ENCODE results near the gene UBR4.
"Not testable (repeated sequence)": the region's sequence is repeated elsewhere in the genome, so short reads cannot be mapped to it uniquely, and the experiment has no call there.

Gene UBR4

GRCh38 chr1:19209990-19210771 is at the start of gene UBR4:
TSS of gene UBR4 (minus strand) at chr1:19210266. CDS start at chr1:19210248, 18 bp downstream.
- H3K4me3 ChIP-seq (ENCODE audit: low read depth, low read length), result peak within 1 kb of the TSS; percentile 95
- DNase-seq (ENCODE audit: low read depth), result peak; percentile 77

GRCh38 chr1:19258353-19258752 is 48.3 kb upstream of the UBR4 start:
- DNase-seq (ENCODE audit: low read depth), result no peak
- no peak overlapping the region for H3K4me3 ChIP-seq (ENCODE audit: low read depth, low read length)

GRCh38 chr1:19257178-19257914 is 47.3 kb upstream of the UBR4 start:
- no peak for DNase-seq (ENCODE audit: low read depth)
- H3K4me3 ChIP-seq (ENCODE audit: low read depth, low read length), result no peak overlapping the region

- H3K4me3 ChIP-seq (ENCODE audit: low read depth, low read length); DNase-seq (ENCODE audit: low read depth): not testable (repeated sequence)
Observed at GRCh38 chr1:19256301-19256700, 46.2 kb upstream of the UBR4 start.

- no peak overlapping the region for H3K4me3 ChIP-seq (ENCODE audit: low read depth, low read length)
- DNase-seq (ENCODE audit: low read depth), result no peak
Observed at GRCh38 chr1:19255288-19255687, 45.2 kb upstream of the UBR4 start.

GRCh38 chr1:19254416-19254815 is 44.4 kb upstream of the UBR4 start:
- H3K4me3 ChIP-seq (ENCODE audit: low read depth, low read length), result no peak overlapping the region
- no peak for DNase-seq (ENCODE audit: low read depth)

- DNase-seq (ENCODE audit: low read depth), result peak; percentile 39
- H3K4me3 ChIP-seq (ENCODE audit: low read depth, low read length), result peak within 1 kb of the TSS; percentile 99
Observed at GRCh38 chr1:19251305-19252196, 41.5 kb upstream of the UBR4 start, which contains the start of the genes EMC1 and MRTO4. TSS of gene EMC1 (minus strand) at chr1:19251524. CDS start at chr1:19251509, 15 bp downstream. TSS of gene MRTO4 (plus strand) at chr1:19251805. CDS start at chr1:19251836, 31 bp downstream.

GRCh38 chr1:19250629-19251304 is 40.7 kb upstream of the UBR4 start:
- no peak for DNase-seq (ENCODE audit: low read depth)
- peak overlapping the region; percentile 99 for H3K4me3 ChIP-seq (ENCODE audit: low read depth, low read length)

- H3K4me3 ChIP-seq (ENCODE audit: low read depth, low read length), result no peak overlapping the region
- DNase-seq (ENCODE audit: low read depth), result no peak
Observed at GRCh38 chr1:19240673-19241538, 30.8 kb upstream of the UBR4 start.

- H3K4me3 ChIP-seq (ENCODE audit: low read depth, low read length), result no peak overlapping the region
- no peak for DNase-seq (ENCODE audit: low read depth)
Observed at GRCh38 chr1:19239876-19240275, 29.8 kb upstream of the UBR4 start.

GRCh38 chr1:19234224-19234623 is 24.2 kb upstream of the UBR4 start:
- H3K4me3 ChIP-seq (ENCODE audit: low read depth, low read length), result no peak overlapping the region
- DNase-seq (ENCODE audit: low read depth), result no peak

GRCh38 chr1:19232524-19232846 is 22.4 kb upstream of the UBR4 start:
- H3K4me3 ChIP-seq (ENCODE audit: low read depth, low read length), result no peak overlapping the region
- DNase-seq (ENCODE audit: low read depth), result no peak

- H3K4me3 ChIP-seq (ENCODE audit: low read depth, low read length); DNase-seq (ENCODE audit: low read depth): not testable (repeated sequence)
Observed at GRCh38 chr1:19231736-19232523, 21.9 kb upstream of the UBR4 start.

GRCh38 chr1:19229828-19230325 is 19.8 kb upstream of the UBR4 start:
- no peak overlapping the region for H3K4me3 ChIP-seq (ENCODE audit: low read depth, low read length)
- no peak for DNase-seq (ENCODE audit: low read depth)

- no peak overlapping the region for H3K4me3 ChIP-seq (ENCODE audit: low read depth, low read length)
- DNase-seq (ENCODE audit: low read depth), result no peak
Observed at GRCh38 chr1:19229229-19229628, 19.2 kb upstream of the UBR4 start.

GRCh38 chr1:19222979-19223824 is 13.1 kb upstream of the UBR4 start:
- H3K4me3 ChIP-seq (ENCODE audit: low read depth, low read length), result no peak overlapping the region
- no peak for DNase-seq (ENCODE audit: low read depth)

GRCh38 chr1:19222573-19222972 is 12.5 kb upstream of the UBR4 start:
- no peak for DNase-seq (ENCODE audit: low read depth)
- H3K4me3 ChIP-seq (ENCODE audit: low read depth, low read length), result no peak overlapping the region
